Measurements from ENCODE around the gene GNGT1.

The GNGT1 gene

GRCh38 chr7:93945083-93945482 is 38.7 kb downstream of the GNGT1 start:
- Histone ChIP-seq H3K27me3 (ENCODE audit: insufficient read depth, poor library complexity, severe bottlenecking) (peaks cover 2% of the 10 kb centered on the region), H3K27ac (replicated peaks) (no peak overlapping the region), H3K4me3 (replicated peaks; ENCODE audit: insufficient read depth, low read length) (no peak overlapping the region)
- DNase-seq (ENCODE audit: low read depth in 1 of 2, low spot score in 1 of 2), result no peak
- TF ChIP-seq POLR2AphosphoS5 (IDR thresholded peaks at IDR 0.05; ENCODE audit: low read depth) (no peak), GABPA (IDR thresholded peaks at IDR 0.05; ENCODE audit: low read depth) (no peak), CTCF (IDR thresholded peaks at IDR 0.05; ENCODE audit: insufficient read depth, low read length) (no peak), SPI1 (IDR thresholded peaks at IDR 0.05; ENCODE audit: borderline replicate concordance, low read depth) (no peak), REST (IDR thresholded peaks at IDR 0.05; ENCODE audit: insufficient replicate concordance, low read depth) (no peak)

GRCh38 chr7:93945756-93946535 is 39.6 kb downstream of the GNGT1 start:
- no peak for TF ChIP-seq POLR2AphosphoS5 (IDR thresholded peaks at IDR 0.05; ENCODE audit: low read depth)
- Histone ChIP-seq H3K27me3 (ENCODE audit: insufficient read depth, poor library complexity, severe bottlenecking) (peaks cover 2% of the 10 kb centered on the region), H3K27ac (replicated peaks) (no peak overlapping the region), H3K4me3 (replicated peaks; ENCODE audit: insufficient read depth, low read length) (no peak overlapping the region)
- DNase-seq (ENCODE audit: low read depth in 1 of 2, low spot score in 1 of 2), result no peak

GRCh38 chr7:93948106-93948505 is 41.7 kb downstream of the GNGT1 start:
- Histone ChIP-seq H3K27ac (replicated peaks) (no peak overlapping the region), H3K4me3 (replicated peaks; ENCODE audit: insufficient read depth, low read length) (no peak overlapping the region), H3K27me3 (ENCODE audit: insufficient read depth, poor library complexity, severe bottlenecking) (peaks cover 2% of the 10 kb centered on the region)
- no peak for DNase-seq (ENCODE audit: low read depth in 1 of 2, low spot score in 1 of 2)
- TF ChIP-seq SPI1 (IDR thresholded peaks at IDR 0.05; ENCODE audit: borderline replicate concordance, low read depth) (no peak), GABPA (IDR thresholded peaks at IDR 0.05; ENCODE audit: low read depth) (no peak), POLR2AphosphoS5 (IDR thresholded peaks at IDR 0.05; ENCODE audit: low read depth) (no peak), CTCF (IDR thresholded peaks at IDR 0.05; ENCODE audit: insufficient read depth, low read length) (no peak), REST (IDR thresholded peaks at IDR 0.05; ENCODE audit: insufficient replicate concordance, low read depth) (no peak)

GRCh38 chr7:93948873-93949272 is 42.5 kb downstream of the GNGT1 start:
- Histone ChIP-seq H3K27me3 (ENCODE audit: insufficient read depth, poor library complexity, severe bottlenecking) (peaks cover 2% of the 10 kb centered on the region), H3K27ac (replicated peaks) (no peak overlapping the region), H3K4me3 (replicated peaks; ENCODE audit: insufficient read depth, low read length) (no peak overlapping the region)
- TF ChIP-seq GABPA (IDR thresholded peaks at IDR 0.05; ENCODE audit: low read depth) (no peak), CTCF (IDR thresholded peaks at IDR 0.05; ENCODE audit: insufficient read depth, low read length) (no peak), POLR2AphosphoS5 (IDR thresholded peaks at IDR 0.05; ENCODE audit: low read depth) (no peak), SPI1 (IDR thresholded peaks at IDR 0.05; ENCODE audit: borderline replicate concordance, low read depth) (no peak), REST (IDR thresholded peaks at IDR 0.05; ENCODE audit: insufficient replicate concordance, low read depth) (no peak)
- DNase-seq (ENCODE audit: low read depth in 1 of 2, low spot score in 1 of 2), result no peak
